Embryonic facial prominence (tissue), 1 donor: ENCODE data around the gene C2orf66.

ENCODE experiments used
- DNase-seq: peaks from one replicate; pipeline ENCODE4 v3.0.0-alpha.2; 2016; ENCODE audit errors: extremely low spot score

The C2orf66 gene

DNA sequence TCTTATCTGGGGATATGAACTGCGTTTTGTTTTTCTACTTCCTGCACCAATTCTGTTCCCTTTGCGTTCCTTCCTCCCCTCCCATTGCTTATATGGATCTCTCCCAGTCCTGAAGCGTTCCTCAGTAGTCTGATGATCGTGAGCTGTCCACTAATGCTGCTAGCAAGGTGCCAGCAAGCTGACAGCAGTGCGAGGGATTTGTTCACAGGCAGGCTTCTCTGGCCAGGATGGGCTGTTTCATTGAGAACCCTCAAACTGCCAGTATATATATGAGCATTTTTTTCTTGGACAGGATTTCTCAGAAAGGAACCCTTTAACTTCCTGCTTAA is 49.8 kb downstream of the C2orf66 start:
- no peak for DNase-seq

DNA sequence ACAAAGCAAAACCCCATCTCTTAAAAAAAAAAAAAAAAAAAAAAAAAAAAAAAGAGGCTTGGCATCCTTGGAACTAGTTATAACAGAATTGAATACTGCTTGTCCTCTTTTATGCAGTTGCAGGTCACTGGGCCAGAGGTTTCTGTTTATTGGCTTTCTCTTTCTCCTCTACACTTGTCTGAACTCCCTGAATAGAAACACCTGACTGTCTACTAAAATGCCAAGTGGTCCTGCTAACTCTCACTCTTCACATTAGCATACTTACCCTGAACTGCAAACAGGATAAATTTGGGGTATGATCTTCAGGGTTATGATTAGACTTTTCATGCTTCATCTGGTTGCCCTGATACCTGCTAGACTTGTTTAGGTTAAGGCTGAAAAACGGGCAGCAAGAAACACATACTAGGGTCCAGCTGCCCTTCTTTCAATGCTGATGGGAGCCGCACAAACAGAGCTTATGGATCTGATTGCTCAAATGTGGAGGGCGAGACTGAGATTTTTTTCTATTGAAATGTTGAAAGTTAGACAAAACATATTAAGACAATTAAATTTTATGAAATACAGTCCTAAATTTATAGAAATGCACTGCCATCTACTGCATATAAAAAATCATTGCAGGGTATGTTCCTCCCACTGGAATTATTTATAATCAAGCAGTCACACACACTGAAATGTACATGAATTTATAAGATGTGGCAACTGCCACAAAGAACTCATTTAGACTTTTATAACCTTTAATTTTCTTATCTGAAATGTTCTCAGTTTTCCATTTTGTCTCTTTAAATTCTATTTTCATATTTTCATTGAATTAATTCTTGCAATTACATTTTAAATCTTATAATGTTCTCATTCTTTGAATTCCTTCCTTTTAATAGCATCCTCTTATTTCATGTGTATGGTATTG is 50.4 kb downstream of the C2orf66 start:
- no peak for DNase-seq
